ENCODE results near the gene PER3.
"Not testable (repeated sequence)": the region's sequence is repeated elsewhere in the genome, so short reads cannot be mapped to it uniquely, and the experiment has no call there.

Gene PER3

GRCh38 chr1:7780976-7781375 is 3.1 kb upstream of the PER3 start:
- DNase-seq, result no peak

DNA sequence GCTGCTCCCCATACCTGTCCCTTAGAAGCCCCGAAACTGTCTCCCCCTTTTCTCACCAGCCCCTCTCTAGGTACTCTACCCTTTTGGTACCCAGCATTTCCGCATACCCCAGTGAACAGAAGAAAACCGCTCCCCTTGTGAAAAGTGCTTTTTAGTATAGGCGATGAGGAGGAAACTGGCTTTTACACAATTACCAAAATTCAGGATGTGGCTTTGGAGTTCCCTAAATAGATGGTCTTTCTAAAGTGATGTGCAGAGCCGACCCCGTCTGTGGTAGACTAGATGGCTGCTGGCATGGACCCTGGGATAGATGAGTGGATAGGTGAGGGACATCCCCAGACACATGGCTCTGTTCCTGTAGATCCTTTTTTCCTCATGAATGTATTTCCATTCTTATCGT is 2.6 kb upstream of the PER3 start:
- no peak for DNase-seq

- no peak for DNase-seq
Observed at GRCh38 chr1:7781923-7782495, 2.1 kb upstream of the PER3 start.

DNA sequence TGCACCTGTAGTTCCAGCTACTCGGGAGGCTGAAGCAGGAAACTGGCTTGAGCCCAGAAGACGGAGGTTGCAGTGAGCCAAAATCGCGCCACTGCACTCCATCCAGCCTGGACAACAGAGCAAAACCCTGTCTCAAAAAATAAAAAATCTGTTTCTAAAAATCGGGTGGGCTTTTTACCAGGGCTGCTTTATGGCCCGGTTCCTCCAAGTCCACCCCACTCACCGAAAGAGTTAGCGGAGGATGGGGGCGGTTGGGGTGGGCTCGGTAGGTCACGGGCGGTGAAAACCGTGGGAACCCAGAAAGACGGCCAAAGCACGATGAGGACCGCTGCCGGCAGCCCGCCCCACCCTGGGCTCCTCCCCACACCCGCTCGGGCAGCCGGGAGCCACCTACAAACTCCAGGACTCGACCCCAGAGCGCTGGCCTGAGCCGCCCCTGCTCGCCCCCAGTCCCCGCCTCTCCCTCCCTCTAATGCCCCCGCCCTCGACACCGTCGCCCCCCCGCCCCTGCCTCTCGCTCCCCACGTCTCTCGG is 846 bp upstream of the PER3 start:
- DNase-seq, result no peak

DNA sequence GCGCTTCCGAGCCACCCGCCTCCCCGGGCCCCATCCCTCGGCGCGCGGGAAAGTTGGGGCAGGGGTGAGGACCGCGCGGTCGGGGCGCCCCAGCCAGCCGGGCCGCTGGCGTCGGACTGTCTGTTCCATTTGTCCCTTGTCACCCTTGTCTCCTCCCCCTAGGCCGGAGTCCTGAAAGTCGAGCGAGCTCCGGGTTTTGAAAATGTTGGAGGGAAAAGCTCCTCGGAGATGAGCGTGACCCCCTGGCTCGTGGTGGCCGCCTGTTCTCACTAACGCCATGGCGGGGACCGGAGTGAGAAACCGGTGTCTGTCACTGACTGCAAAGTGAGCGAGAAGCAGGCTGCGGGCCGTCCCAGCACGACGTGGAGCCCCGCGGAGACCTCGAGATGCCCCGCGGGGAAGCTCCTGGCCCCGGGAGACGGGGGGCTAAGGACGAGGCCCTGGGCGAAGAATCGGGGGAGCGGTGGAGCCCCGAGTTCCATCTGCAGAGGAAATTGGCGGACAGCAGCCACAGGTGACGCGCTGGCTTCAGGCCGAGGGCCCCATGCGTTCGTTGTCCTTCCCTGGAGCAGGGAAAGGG is 491 bp downstream of the PER3 start:
- no peak for DNase-seq

- DNase-seq, result no peak
Observed at GRCh38 chr1:7785108-7785507, 1.0 kb downstream of the PER3 start.

- no peak for DNase-seq
Observed at GRCh38 chr1:7786795-7787194, 2.7 kb downstream of the PER3 start.

GRCh38 chr1:7789828-7790227 is 5.7 kb downstream of the PER3 start:
- DNase-seq, result no peak

GRCh38 chr1:7791027-7791426 is 6.9 kb downstream of the PER3 start:
- DNase-seq, result not testable (repeated sequence)

GRCh38 chr1:7795406-7795805 is 11.3 kb downstream of the PER3 start:
- no peak for DNase-seq

- no peak for DNase-seq
Observed at GRCh38 chr1:7805460-7805859, 21.4 kb downstream of the PER3 start.

DNA sequence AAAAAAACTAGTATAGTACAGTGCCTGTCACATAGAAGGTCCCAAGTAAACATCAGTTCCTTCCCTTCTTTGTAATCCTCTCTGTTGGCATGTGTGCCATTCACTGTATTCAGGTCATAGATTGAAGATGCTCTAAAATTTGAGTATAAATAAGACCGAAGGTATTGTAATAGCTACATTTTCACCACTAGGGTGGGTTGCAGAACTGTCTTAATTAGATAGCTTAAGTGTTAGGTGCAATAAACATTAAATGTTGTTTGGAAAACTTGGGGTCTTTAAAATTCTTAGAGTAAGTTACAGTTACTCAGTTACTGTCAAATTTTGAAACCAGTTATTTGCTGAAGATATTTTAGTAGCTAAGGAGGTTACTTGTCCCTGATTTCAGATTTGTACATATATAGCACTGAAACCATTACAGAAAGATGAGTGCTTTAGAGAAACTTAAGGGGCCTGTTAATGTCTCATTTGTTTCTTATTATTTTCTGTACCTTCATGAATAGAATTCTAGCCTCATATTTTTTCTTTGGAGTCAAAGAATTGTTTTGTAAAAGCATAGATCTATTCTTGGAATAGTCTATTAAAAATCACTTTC is 24.3 kb downstream of the PER3 start:
- DNase-seq, result peak; percentile 35

DNA sequence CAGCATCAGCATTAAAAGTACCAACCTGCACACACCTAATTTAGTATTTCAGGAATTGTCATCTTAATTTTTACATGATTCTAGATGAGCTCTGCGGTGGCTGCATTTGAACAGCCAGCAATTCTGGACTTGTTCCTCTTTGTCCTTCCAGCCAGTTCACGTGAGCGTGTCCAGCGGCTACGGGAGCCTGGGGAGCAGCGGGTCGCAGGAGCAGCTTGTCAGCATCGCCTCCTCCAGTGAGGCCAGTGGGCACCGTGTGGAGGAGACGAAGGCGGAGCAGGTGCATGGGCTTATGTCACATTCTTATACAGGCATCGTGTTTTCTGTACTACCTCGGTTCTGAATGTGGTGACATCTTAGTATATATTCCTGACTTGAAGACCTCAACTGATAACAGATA is 25.7 kb downstream of the PER3 start:
- DNase-seq, result no peak

- DNase-seq, result peak; percentile 90
Observed at GRCh38 chr1:7810395-7810794, 26.3 kb downstream of the PER3 start.

GRCh38 chr1:7811476-7811875 is 27.4 kb downstream of the PER3 start:
- no peak for DNase-seq

DNA sequence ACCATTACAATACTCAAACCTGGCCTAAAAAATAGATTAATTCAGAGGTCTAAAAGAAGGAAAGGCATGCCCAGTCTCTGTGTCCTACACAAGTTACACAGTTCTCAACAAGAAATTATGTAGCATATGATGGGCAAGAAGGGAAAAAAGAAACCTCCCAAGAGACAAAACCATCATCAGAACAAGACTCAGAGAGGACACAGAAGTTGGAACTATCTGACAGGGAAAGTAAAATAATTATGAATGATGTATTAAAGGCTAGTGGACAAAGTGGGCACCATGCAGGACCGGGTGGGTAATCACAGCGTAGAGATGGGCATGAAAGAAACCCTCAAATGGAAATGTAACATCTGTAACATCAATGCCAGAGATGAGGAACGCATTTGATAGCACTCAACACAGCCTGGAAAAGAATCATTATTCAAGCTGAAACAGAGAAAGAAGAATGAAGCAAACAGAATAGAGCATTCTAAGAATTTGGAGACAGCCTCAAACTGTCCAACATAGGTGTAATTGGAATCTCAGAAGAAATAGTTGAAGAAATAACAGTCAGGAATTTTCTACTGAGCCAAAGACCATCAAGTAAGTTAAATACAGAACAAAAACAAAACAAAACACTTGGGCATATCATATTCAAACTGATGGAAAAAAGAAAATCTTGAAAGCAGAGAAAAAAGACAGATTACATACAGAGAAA is 29.7 kb downstream of the PER3 start:
- no peak for DNase-seq

- no peak for DNase-seq
Observed at GRCh38 chr1:7821282-7821681, 37.2 kb downstream of the PER3 start.

DNA sequence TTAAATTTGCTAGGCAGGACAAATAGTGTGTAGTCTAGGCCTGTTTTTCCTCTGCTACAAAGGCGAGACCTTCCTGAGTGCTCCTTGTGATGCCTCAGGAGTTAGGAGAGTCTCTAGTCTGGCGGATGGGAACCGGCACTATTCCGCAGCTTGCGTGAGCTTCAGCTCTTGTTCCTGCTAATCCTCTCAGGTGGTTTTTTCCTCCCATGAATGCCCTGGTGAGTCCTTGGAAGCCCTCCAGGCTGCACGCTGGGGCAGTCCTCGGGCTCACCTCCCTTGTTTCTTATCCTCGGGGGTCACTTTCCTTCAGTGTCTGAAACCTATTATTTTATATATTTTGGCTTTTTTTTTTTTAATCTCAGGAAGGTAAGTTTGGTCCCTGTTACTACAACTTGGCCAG is 40.6 kb downstream of the PER3 start:
- DNase-seq, result no peak

DNA sequence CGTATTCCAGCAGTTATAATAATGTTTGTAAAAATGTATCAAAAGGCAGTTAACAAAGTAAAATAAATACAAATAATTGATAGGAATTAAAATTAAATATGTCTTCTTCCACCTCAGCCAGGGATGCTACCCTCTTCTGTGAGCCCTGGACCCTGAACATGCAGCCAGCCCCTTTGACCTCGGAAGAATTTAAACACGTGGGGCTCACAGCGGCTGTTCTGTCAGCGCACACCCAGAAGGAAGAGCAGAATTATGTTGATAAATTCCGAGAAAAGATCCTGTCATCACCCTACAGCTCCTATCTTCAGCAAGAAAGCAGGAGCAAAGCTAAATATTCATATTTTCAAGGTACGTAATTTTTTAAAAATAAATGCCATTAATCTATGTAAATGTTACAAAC is 42.3 kb downstream of the PER3 start:
- DNase-seq, result no peak

- DNase-seq, result no peak
Observed at GRCh38 chr1:7827126-7827955, 43.2 kb downstream of the PER3 start.

DNA sequence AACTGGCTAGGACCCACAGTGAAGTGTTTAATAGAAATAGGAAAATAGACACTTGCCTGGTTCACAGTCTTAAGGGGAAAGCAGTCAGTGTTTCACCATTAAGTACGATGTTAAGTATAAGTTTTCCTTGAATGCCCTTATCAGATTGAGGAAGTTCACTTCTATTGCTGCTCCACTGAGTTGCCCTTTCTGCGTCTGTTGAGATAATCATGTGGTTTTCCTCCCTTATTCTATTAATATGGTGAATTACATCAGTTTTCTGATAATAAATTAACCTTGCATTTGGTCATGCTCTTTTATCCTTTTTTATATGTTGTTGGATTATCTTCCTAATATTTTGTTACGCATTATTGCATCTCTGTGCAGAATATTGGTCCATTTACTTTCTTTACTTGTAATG is 47.4 kb downstream of the PER3 start:
- no peak for DNase-seq

DNA sequence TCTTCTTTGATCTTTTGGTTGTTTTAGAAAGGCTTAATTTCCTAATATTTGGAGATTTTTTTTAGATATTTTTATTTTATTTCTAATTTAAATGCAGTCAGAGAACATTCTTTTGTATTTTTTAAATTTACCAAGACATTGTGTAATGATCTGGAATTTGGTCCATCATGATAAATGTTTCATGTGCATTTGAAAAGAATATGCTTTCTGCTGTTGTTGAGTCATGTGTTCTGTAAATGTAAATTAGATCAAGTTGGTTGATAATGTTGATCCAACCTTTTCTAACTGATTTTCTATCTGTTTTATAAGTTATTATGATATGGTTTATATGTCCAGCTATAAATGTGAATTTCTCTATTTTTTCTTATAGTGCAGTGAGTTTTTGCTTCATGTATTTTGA is 48.9 kb downstream of the PER3 start:
- no peak for DNase-seq

GRCh38 chr1:7838714-7839113 is 54.6 kb downstream of the PER3 start:
- DNase-seq, result no peak
